OCI-LY7 (cell line): ENCODE data around the gene OR1J4.

Source experiments
- EZH2phosphoT487 ChIP-seq: fragments of 200-600 bp; sonication (generic); IDR thresholded peaks from 2 replicates; pipeline ENCODE4 v1.6.1; 2018; ENCODE audit warnings: low read depth, borderline replicate concordance, mild to moderate bottlenecking, mixed run types, antibody characterized with exemption, low read length, moderate library complexity, mixed read lengths
- TF ChIP-seq, protein P1 (sequence below): fragments of 200-600 bp; sonication (generic); conservative IDR thresholded peaks from 2 replicates; pipeline ENCODE4 v1.5.1; 2014; ENCODE audit warnings: mild to moderate bottlenecking, antibody characterized with exemption, low read length, moderate library complexity, mixed read lengths

DNA sequence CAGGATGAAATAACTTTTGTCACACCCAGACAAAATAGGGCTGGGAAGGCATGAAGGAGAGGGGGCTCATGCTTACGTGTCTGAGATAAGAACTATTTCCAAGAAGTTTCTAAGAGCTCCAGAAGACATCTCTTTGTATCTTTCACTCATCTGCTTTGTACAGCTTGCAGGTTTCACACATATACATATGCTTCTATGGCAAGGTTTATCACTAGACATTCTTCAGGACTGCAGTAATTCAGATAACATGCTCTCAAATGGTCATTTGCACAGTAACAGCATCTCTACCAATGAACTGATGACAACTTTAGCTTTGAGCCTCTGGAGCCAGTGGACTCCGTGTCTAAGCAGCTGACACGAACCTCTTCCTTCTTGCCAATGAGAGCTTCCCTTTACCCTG lies 44.4 kb upstream of the OR1J4 start:
- TF ChIP-seq, protein P1, sequence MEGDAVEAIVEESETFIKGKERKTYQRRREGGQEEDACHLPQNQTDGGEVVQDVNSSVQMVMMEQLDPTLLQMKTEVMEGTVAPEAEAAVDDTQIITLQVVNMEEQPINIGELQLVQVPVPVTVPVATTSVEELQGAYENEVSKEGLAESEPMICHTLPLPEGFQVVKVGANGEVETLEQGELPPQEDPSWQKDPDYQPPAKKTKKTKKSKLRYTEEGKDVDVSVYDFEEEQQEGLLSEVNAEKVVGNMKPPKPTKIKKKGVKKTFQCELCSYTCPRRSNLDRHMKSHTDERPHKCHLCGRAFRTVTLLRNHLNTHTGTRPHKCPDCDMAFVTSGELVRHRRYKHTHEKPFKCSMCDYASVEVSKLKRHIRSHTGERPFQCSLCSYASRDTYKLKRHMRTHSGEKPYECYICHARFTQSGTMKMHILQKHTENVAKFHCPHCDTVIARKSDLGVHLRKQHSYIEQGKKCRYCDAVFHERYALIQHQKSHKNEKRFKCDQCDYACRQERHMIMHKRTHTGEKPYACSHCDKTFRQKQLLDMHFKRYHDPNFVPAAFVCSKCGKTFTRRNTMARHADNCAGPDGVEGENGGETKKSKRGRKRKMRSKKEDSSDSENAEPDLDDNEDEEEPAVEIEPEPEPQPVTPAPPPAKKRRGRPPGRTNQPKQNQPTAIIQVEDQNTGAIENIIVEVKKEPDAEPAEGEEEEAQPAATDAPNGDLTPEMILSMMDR = no peak
- no peak for TF ChIP-seq EZH2phosphoT487
